ENCODE results near the gene RIBC2. TPM values are rescaled to one million over a fixed set of nuclear protein-coding genes. Genes with fewer than 3 reads are reported as not detected.

The RIBC2 gene
- polyA plus RNA-seq, 1 donor (not counting 4 experiments of a cell fraction or from before 2014, with no cell fraction given), result 0.12 TPM

- no peak overlapping the region for H3K4me2 ChIP-seq (ENCODE audit: control insufficient read depth, extremely low read depth, insufficient read depth, low read depth, low read length)
- no peaks in the 10 kb centered on the region for H3K9me3 ChIP-seq (ENCODE audit: control insufficient read depth, low read depth, low read length)
- H2AFZ ChIP-seq (ENCODE audit: control insufficient read depth, low read length), result no peak overlapping the region
- FAIRE-seq (no peak), DNase-seq (ENCODE audit: low read depth, low spot score) (no peak)
- no peak overlapping the region for H3K4me3 ChIP-seq (ENCODE audit: control insufficient read depth in 2 of 3, extremely low read depth in 1 of 3, insufficient read depth in 2 of 3, low read depth in 1 of 3, low read length in 3 of 3)
- H4K20me1 ChIP-seq (ENCODE audit: control insufficient read depth, extremely low read depth, insufficient read depth, low read length), result no peaks in the 10 kb centered on the region
- H3K27ac ChIP-seq (ENCODE audit: control insufficient read depth, insufficient read depth, low read length), result no peak overlapping the region
- dilution Hi-C loops (cut with MboI; ENCODE audit: extremely low pct_ligation_motif_present, low sequenced_read_pairs), result no loop called here
- TF ChIP-seq CTCF (optimal IDR thresholded peaks at IDR 0.05 in 1 of 3, IDR thresholded peaks at IDR 0.05 in 1 of 3, conservative IDR thresholded peaks at IDR 0.05 in 1 of 3; ENCODE audit: extremely low read depth in 1 of 3, insufficient read depth in 2 of 3, low read length in 3 of 3) (no peak), EZH2 (IDR thresholded peaks at IDR 0.05; ENCODE audit: low read length) (no peak)
- H3K4me1 ChIP-seq (ENCODE audit: control insufficient read depth, extremely low read depth, insufficient read depth, low read length), result no peaks in the 10 kb centered on the region
- no peaks in the 10 kb centered on the region for H3K36me3 ChIP-seq (ENCODE audit: control insufficient read depth in 2 of 2, extremely low read depth in 1 of 2, insufficient read depth in 2 of 2, low read length in 2 of 2)
- H3K79me2 ChIP-seq (ENCODE audit: control insufficient read depth, insufficient read depth, low read length), result no peaks in the 10 kb centered on the region
- no peak overlapping the region for H3K9ac ChIP-seq (ENCODE audit: control insufficient read depth, extremely low read depth, insufficient read depth, low read length)
- no peaks in the 10 kb centered on the region for H3K9me1 ChIP-seq (ENCODE audit: control insufficient read depth, extremely low read depth, insufficient read depth, low read length)
- no peaks in the 10 kb centered on the region for H3K27me3 ChIP-seq (ENCODE audit: control insufficient read depth, extremely low read depth, insufficient read depth, low read length)
Measured at GRCh38 chr22:45458532-45458931, 45.0 kb downstream of the RIBC2 start.

GRCh38 chr22:45459235-45459634, 45.7 kb downstream of the RIBC2 start:
- Histone ChIP-seq H3K79me2 (ENCODE audit: control insufficient read depth, insufficient read depth, low read length) (no peaks in the 10 kb centered on the region), H4K20me1 (ENCODE audit: control insufficient read depth, extremely low read depth, insufficient read depth, low read length) (no peaks in the 10 kb centered on the region), H3K27me3 (ENCODE audit: control insufficient read depth, extremely low read depth, insufficient read depth, low read length) (no peaks in the 10 kb centered on the region), H2AFZ (ENCODE audit: control insufficient read depth, low read length) (no peak overlapping the region), H3K36me3 (ENCODE audit: control insufficient read depth in 2 of 2, extremely low read depth in 1 of 2, insufficient read depth in 2 of 2, low read length in 2 of 2) (no peaks in the 10 kb centered on the region), H3K9me3 (ENCODE audit: control insufficient read depth, low read depth, low read length) (no peaks in the 10 kb centered on the region), H3K9ac (ENCODE audit: control insufficient read depth, extremely low read depth, insufficient read depth, low read length) (no peak overlapping the region), H3K4me2 (ENCODE audit: control insufficient read depth, extremely low read depth, insufficient read depth, low read depth, low read length) (no peak overlapping the region), H3K9me1 (ENCODE audit: control insufficient read depth, extremely low read depth, insufficient read depth, low read length) (no peaks in the 10 kb centered on the region), H3K4me1 (ENCODE audit: control insufficient read depth, extremely low read depth, insufficient read depth, low read length) (no peaks in the 10 kb centered on the region), H3K4me3 (ENCODE audit: control insufficient read depth in 2 of 3, extremely low read depth in 1 of 3, insufficient read depth in 2 of 3, low read depth in 1 of 3, low read length in 3 of 3) (no peak overlapping the region), H3K27ac (ENCODE audit: control insufficient read depth, insufficient read depth, low read length) (no peak overlapping the region)
- DNase-seq (ENCODE audit: low read depth, low spot score) (no peak), FAIRE-seq (no peak)
- no peak for TF ChIP-seq CTCF (optimal IDR thresholded peaks at IDR 0.05 in 1 of 3, IDR thresholded peaks at IDR 0.05 in 1 of 3, conservative IDR thresholded peaks at IDR 0.05 in 1 of 3; ENCODE audit: extremely low read depth in 1 of 3, insufficient read depth in 2 of 3, low read length in 3 of 3)
- no peak for TF ChIP-seq EZH2 (IDR thresholded peaks at IDR 0.05; ENCODE audit: low read length)
- dilution Hi-C loops (cut with MboI; ENCODE audit: extremely low pct_ligation_motif_present, low sequenced_read_pairs), result no loop called here

Data from keratinocyte (primary cell).